NCI-H1694 (cell line): ENCODE data around the gene KCNIP2.
"Not testable (repeated sequence)": the region's sequence is repeated elsewhere in the genome, so short reads cannot be mapped to it uniquely, and the experiment has no call there.

Source experiments
- DNase-seq: peaks from one replicate; lab custom pipeline; 2025; lab: John Stamatoyannopoulos, UW

KCNIP2 gene

DNA sequence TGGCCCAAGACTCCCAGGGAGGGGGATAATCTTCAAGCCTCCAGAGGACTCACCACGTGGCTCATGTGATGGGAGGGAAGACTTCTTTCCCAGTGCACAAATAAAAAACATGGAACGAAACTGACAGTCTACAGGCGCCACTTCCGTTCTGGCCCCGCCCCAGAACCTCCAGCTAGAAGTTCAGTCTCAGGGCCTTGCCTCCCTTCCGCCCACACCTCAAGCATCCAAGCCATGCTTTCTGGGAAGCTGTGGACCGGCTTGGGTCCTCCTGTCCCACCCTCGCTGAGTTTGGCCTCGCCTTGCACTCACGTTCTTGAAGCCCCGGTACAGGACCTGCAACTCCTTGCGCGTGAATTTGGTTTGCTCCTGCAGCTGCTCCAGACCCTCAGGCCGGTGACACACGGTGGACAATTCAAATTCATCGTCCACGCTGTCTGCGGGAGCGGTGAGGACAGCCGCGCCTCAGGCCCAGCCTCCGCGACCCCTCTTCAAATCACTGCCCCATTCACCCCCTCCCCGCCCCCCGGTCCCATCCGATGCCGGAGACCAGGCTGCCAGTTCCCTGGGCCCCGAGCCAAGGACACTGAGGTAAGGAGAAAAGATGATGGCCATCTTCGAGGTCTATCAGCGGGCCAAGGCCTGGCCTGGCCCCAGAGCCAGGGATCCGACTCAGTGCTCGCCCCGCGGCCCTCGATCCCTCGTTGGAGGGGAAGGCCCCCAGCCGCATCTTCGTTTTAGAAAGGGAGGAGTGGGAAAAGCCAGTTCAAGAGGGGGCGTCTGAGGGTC lies 14.6 kb downstream of the KCNIP2 start:
- no peak for DNase-seq

DNA sequence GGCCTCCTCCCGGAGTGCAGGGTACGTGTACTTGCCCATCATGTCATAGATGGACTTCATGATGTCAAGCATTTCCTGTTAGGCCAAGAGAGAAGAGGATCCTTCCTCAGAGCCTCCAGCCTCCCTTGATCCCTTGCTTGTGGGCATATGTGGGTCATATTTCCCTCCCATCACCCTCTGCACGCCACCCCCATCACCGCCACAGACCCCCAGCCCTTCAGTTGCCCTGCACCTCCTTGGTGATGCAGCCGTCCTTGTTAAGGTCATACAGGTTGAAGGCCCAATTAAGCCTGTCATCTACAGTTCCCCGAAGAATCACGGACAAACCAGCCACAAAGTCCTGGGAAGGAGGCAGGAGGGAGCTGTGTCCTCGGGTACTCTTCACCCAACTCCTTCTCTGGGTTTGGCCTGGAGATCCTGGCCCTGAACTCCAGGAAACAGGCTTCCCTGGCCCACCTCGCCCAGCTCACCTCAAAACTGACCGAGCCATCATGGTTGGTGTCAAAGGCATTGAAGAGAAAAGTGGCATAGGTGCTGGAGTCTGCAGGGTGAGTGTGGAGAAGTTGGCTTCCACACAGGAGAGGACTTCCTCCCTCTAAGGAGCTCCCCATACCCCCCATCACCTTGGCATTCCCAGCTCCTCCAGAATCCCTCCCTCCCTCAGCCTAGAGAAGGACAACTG lies 15.5 kb downstream of the KCNIP2 start:
- no peak for DNase-seq

DNA sequence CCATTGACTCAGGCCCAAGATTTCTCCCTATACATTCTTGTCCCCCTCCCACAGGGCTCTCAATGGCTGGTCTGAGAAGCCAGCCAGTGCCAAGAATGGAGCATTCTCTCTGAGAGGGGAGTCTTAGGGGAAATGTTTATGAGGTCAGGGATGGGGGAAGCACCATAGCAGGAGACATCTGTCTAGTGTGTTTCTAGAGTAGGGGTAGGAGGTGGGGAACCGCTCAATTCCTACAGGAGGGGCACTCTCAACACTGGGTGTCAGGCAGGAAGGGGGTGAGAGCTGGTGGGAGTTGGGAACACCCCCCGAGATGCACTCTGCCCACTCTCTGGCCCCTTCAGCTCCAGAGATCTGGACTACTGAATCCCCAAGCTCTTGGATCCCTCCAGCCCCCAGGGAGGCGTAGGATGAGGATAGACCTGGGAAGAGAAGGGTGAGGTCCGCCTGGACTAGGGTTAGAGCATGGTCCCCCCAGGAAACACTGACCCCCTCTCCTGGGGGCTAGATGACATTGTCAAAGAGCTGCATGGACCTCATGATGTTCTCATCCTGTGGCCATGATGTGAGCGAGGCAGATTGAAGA lies 16.7 kb downstream of the KCNIP2 start:
- DNase-seq = no peak

DNA sequence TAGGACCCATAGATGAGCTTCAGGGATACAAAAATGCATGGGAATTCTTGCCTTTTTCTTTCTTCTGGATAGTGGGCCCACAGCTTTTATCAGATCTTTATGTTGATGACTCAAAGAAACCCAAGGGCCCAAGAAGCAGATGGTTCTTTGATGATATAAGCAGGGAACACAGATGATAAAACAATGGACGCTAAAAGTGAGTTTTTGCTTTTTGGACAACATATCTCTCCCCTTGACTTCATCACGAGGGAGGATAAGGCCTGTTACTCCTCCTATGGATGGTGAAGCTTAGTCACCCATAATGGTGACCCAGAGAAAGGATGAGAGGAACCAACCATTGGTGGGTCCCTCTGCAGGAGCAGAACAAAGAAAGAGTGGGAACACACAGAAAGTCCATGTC lies 18.9 kb downstream of the KCNIP2 start:
- no peak for DNase-seq

DNA sequence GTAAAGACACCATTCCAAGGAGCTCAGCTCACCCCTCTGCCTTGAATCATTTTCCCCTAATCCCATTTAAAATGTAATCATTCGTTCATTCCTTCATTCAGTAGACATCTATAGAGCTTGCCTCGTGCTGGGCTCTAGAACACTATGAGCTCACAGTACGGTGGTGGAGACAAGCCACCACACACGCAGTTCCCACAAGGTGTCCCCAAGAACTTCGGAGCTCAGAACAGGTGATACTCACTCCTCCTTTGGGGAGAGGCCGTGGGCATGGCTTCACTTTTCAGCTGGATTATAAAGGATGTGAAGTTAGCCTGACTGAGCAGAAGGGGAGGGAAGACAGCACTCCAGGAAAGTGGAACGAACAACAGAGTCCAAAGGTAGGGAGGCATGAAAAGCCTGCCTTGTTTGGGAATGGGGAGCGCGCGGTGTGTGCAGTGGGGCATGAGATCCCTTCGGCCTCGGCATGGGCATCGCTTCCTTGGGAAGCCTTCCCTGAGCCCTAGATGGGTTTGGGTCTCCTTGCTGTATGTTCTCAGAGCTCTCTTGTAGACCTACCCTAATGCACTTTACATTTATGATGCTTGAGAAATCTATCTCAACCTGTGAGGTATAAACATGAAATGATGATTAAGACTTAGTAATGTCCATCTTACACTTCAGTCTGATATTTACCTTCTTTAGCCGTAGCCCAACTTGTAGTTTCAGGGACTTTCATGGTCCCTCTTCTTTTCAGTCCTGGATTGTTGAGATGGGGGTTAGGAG lies 24.5 kb downstream of the KCNIP2 start:
- DNase-seq = no peak

DNA sequence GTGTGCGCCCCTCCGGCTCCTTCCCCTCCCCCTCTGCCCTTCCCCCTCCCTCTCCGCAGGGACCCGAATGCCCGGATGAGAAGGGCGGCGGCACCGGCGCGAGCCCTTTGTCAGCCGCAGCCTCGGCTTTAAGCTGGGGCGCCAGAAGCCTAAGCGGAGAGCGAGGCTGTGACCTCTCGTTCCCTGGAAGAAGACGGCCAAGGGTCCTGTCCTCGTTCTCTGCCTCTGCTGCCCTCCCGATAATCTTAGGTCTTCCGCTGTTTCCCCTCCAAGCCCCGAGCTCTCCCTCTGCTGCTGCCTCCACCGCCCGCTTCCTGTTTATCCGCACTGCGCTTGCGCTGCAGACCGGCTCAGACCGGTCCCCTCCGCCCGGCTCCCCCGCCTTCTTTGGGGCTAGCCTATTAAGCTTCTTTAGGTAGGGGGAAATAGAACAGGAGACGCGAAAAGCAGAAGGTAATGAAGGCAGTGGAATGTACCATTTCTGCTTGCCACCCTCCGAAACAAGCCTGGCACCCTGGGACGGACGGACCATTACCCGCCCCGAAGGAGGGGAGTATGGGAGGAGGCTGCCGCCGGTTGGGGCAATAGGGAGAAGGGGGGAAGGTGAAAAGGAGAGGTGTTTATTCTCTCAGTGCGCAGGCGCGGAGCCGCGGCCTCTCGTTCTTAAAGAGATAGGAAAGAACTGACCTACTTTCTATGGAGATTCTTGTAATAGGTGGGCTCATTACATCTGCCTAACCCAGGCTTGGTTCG lies 25.3 kb downstream of the KCNIP2 start, which contains the start of gene OGA:
Gene OGA (minus strand): TSS at position 326 of the 753 bp plus-strand sequence. CDS start 422 bp downstream, outside the sequence.
- peak; percentile 97 for DNase-seq

DNA sequence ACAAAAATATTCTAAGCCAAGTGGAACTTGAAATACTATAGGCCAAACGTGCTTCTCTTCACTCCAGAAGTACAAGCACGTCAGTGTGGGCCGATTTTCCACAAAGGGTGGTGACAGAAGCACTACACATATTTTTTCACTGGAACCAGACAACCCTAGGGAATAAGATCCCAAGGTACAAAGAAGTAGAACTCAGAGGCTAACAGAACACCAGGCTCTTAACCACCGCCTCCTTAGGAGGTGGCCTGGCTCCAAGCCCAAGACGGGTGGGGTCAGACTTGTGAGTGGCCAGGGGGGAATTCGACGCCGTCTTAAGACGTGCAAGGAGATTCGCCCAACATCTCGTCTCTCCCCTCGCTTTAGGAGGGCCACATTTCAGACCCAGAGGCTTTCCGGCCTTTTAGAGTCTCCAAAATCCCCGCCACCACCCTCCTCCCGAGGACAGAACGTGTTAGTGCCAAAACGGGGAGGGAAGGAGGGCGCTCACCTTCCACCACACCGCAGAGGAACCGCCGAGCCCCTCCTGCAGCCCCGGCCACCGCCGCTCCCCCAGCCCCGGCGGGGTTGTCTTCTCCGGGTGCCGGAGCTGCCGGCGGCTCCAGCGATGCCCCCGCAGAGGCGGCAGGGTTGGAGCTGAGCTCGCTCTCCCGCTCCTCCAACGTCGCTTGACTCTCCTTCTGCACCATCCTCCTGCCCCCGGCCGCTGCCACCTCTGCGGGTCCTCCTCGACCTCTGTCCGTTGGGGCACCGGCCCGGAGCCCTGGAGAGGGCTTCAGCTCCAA lies 26.1 kb downstream of the KCNIP2 start:
- DNase-seq = no peak

DNA sequence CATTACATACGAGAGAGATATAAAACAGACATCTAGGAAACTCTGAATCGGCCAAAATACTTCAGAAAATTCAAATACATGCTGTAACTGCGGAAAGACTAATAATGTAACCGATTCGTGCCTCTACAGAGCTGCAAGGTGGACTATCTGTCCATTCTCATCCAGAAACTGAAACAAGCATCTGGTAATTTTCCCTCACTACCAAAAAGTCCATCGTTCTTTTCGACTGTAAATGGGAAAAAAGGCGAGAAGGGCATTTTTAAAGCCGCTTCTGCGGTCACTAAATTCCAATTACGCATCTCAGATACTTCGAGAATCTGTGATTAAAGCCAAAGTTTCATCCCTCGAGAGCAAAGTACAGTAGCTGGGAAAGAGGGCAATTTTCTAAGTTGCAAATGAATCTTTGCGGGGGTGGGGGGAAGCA lies 26.7 kb downstream of the KCNIP2 start:
- no peak for DNase-seq

DNA sequence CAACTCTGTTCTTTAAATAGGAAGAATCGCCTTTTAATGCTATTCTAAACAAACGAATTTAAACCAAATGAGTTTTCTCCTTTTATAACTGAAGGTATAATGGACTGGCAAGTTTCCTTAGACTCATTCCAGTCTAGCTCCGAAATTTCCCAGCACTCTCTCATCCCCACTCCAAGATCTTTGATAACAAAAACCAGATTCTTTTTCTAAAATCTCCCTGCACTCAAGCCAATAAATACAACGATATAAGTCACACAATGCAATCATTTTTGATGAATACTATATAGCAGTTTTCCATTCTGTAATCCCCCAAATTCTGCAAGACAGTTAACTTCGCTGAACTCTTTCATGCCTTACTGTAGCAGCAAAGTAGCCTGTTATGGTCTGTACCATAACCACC lies 27.2 kb downstream of the KCNIP2 start:
- DNase-seq = no peak

DNA sequence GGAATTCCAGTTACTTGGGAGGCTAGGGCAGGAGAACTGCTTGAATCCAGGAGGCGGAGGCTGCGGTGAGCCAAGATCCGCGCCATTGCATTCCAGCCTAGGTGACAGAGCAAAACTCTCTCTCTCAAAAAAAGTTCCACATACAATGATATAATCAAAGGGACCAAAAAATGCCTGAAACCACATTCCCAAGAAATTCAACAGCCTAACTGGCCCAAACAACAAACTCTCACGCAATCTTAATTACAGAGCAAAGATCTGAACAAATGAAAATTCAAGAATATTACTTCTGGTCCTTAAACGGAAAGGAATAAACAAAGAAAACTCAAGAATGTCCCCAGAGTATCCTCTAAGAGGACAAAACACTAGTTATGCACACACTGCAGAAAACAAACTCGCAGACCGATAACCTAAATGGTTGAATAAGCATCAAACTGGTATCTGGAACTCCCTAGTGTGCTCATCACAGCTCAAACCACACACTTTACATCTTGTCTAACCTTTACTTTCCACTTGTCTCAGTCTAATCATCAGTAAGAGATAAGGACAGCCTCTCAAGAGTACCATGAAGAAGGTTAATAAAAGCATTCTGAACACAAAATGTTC lies 29.0 kb downstream of the KCNIP2 start:
- no peak for DNase-seq

DNA sequence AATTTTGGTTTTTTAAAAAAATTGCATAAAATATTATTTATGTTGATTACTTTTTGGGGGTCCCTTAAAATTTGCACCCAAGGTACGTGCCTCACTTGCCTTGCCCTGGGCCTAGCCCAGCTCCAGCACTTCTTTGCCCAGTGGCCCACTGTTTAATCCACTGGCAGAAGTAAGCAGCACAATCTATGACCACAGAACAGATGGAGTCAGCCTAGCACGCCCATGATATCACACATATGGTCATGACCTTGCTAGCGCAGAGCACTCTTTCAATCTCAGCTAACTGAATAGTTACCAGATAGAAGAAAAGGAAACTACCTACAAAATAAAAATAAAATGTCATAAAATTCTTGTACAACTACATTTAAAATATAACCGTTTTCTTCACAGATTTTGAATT lies 31.0 kb downstream of the KCNIP2 start:
- DNase-seq = no peak

DNA sequence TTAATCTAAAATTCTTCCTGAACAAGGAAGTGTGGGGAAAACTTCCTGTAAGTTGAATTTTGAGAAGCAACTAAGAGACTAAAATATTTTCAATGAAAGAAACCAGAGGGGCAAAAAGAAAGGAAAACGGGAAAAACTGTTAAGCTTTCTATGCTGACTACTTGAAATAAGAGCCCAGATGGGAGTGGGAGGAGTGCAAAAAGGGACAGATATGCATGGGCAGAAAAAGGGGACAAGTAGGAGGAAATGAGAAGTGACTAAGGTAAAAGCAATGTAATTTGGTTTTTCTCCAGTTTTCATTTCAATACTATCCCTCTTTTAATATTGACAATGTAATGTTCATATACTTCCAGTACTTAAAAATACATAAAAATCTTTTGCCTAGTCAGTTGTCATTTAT lies 36.4 kb downstream of the KCNIP2 start:
- no peak for DNase-seq

DNA sequence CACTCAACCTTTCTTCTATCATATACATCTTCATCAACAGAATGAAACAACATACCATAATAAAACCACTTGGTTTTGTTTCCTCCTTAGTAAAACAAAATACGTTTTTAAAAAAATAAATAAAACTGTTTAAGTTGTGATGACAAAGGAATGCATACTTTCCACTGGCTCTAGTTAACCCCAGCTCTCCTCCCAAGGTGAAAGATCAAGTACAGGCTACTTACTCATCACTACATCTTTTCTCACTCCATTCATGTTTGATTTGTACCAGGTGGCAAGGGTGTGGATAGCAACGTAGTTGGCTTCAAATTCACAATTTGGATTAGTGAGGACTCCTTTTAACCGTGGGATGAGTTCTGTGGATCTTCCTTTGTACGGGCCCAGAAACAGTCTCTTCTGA lies 40.1 kb downstream of the KCNIP2 start:
- no peak for DNase-seq

DNA sequence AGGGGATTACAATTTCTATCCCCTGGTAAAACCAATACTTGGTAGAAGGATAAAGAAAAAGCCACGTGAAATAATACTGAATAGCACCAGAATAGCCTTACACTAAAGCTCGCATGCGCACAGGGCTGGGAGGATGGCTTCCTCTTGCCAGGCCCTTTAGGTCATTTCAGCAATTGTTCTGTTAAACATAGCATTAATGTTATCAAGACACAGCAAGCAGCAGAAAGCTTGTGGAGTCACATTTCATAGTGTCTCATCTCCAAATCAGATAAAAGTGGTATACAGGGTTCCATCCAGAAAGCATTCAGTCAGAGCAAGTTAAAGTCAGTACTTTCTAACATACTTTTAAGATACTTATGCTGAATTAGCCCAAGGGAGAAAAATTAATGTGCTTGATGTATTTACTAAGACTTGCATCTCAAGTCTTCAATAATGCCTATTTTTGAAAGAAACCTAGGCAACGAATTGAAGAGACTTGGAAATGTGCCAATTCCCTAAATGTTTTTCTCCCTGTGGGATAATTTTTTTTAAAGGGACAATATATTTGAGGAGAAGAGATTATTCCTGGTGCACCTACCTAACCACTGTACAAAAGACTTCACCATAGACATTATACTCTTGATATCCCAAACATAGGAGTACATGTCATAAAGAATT lies 46.1 kb downstream of the KCNIP2 start:
- DNase-seq = no peak

DNA sequence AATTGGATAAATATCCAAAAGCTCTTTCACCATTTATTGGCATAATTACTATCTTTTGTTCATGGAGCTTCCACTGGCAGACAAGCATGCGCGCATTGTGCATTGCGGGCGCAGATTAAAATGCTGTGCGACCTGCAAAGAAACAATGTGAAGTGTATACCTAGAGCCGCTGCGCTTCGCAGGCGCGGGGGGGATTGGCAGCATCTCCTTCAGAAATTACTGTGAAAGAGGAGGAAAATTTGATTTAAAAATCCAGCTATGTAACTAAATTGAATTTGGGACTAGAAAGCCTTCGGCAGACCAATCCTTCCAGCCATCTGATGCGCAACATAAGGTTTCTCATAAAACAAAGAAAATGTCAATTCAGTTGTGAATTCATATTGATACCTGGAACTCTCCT lies 50.1 kb downstream of the KCNIP2 start:
- DNase-seq = no peak

DNA sequence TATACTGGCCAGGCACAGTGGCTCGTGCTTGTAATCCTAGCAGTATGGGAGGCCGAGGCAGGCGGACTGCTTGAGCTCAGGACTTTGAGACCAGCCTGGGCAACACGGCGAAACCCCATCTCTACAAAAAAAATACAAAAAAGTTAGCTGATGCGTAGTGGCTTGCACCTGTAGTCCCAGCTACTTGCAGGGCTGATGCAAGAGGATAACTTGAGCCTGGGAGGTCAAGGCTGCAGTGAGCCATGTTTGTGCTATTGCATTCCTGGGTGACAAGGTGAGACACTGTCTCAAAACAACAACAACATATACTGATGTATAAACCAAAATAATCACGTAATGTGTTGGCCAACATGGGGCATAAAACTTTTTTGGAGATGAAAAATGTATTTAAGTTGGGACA lies 53.9 kb downstream of the KCNIP2 start:
- DNase-seq = no peak

DNA sequence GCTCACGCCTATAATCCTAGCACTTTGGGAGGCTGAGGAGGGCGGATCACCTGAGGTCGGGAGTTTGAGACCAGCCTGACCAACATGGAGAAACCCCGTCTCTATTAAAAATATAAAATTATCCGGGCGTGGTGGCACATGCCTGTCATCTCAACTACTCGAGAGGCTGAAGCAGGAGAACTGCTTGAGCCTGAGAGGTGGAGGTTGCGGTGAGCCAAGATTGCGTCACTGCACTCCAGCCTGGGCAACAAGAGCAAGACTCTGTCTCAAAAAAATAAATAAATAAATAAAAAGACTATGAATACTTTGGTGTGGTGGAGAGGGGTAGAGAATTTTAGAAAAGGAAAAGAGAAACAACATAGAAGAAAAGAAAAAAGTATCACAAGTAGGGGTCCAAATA lies 54.4 kb downstream of the KCNIP2 start:
- DNase-seq = not testable (repeated sequence)

DNA sequence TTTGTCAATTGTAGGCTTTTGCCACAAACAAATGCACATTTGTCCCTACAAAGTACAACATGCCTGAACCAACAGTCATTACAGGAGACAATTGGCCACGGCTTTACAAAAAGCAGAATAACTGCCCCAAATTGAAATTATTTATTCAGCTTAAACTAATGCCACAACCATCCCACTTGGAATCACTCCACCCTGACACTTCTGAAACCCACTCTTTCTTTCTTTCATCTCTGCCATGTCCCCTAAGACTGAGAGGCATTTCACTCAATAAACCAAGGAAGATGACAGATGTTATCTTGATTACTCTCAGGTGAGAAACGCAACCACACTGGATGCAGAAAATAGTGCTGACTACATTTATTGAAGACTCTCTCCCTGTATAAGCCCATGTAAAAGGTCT lies 57.8 kb downstream of the KCNIP2 start:
- no peak for DNase-seq

DNA sequence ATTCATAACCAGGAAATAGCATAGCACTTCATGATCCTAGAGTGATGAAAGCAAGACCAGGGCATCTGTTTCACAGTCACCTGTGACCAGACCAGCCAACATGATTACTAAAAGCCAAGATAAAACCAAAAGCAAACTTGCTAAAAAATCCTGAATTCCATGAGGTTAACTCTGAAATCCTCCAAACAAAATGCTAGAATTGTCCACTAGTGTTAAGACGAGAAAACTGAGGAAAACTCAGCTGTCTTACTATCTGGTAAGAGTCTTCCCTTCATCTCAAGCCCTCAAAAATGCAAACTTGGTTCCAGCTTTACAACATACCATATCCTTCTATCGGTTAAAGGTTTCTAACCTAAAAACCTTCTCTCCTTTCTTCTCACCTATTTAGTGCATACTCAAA lies 59.0 kb downstream of the KCNIP2 start:
- DNase-seq = no peak

DNA sequence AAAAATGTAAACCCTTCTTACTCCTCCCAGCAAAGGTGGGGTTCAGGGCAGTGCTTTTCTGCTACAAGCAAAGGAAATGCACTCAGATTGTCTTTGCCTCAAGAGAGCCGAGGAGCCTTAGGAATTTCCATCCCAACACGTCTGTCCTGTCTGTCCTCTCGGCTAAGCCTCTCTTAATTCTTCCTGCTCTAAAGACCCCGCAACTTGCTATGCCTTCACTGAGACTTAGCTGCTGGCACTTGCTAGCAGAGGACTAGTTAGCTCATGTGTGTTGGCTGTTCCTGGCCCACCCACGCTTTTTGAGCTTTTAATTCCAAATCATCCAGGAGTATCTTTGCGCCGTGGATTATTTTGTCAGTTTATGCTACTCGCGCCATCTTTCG lies 59.9 kb downstream of the KCNIP2 start:
- no peak for DNase-seq
